GM21390 (cell line): ENCODE measurements around the gene MRC2.
"Not testable (repeated sequence)": the region's sequence is repeated elsewhere in the genome, so short reads cannot be mapped to it uniquely, and the experiment has no call there.

Experiments
- ATAC-seq: cut with Tn5 transposase; IDR thresholded peaks from one replicate; pipeline ENCODE4 v1.9.1; 2021; ENCODE audit not compliant: unreplicated experiment

MRC2 gene

DNA sequence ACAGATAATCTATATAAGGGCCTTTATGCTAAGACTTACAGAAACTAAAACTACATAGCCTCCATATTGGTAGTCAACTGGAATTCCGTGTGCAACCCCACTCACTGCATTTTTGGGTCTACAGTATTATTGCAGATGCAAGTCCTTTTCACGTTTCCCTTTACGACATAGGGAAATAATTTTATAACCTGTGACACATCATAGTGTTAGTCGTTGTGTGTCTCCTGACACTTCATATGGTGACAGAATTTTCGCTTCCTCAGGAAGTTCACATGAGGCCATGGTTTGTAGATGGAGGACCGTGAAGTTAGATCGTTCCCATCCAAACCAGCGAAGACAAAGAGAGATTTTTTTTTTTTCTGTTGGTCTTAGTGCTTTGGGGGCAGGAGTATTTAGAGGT lies 15.7 kb upstream of the MRC2 start:
- no peak for ATAC-seq

DNA sequence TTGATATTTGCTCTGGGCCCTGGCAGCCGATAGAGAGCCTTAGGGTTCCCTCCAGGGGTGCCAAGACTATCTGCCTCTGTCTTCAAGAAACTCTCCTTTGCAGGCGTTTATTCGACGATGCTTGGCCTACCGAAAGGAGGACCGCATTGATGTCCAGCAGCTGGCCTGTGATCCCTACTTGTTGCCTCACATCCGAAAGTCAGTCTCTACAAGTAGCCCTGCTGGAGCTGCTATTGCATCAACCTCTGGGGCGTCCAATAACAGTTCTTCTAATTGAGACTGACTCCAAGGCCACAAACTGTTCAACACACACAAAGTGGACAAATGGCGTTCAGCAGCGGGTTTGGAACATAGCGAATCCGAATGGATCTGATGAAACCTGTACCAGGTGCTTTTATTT lies 15.2 kb upstream of the MRC2 start:
- not testable (repeated sequence) for ATAC-seq

DNA sequence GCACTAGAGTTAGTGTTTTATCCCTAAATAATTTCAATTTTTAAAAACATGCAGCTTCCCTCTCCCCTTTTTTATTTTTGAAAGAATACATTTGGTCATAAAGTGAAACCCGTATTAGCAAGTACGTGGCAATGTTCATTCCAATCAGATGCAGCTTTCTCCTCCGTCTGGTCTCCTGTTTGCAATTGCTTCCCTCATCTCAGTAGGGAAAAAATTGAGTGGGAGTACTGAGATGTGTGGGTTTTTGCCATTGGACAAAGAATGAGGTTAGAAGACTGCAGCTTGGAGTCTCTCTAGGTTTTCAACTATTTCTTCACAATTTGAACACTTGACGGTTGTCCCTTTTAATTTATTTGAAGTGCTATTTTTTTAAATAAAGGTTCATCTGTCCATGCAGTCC lies 14.4 kb upstream of the MRC2 start:
- not testable (repeated sequence) for ATAC-seq

DNA sequence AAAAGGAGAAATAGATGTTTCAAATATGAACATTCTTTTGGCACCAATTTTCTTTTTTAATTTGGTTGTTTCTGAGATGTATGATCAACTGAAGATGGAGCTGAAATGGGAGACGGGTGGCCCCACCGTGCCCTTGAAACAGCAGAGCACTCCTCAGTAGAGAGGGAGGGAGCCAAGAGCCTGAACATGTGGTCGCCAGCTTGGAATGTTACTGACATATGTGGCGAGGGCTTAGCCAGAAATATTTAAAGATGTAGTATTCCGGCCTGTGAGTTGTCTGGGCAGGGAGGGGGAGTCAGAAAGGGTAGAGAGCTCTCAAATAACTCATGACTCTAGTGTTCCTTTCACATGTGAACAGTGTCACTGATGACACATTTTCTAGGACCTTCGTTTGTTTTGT lies 13.3 kb upstream of the MRC2 start:
- ATAC-seq = no peak

DNA sequence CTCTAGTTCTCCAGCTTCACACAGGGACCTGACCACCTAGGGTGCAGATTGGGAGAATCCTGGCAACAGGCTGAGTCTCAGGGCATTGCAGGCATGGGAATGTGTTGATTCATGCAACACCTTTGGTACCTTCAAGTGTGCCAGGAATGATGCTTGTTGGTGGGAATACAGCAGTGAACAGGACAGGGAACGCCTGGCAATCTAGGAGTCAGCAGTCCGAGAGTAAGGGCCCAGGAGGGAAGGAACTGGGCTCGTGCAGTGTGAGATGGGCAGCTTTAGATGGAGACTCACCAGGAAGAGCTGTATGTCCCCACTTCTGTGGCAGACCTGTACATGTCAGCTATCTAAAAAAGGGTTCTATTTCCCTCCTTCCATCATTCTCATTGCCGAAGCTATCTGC lies 12.0 kb upstream of the MRC2 start:
- no peak for ATAC-seq

DNA sequence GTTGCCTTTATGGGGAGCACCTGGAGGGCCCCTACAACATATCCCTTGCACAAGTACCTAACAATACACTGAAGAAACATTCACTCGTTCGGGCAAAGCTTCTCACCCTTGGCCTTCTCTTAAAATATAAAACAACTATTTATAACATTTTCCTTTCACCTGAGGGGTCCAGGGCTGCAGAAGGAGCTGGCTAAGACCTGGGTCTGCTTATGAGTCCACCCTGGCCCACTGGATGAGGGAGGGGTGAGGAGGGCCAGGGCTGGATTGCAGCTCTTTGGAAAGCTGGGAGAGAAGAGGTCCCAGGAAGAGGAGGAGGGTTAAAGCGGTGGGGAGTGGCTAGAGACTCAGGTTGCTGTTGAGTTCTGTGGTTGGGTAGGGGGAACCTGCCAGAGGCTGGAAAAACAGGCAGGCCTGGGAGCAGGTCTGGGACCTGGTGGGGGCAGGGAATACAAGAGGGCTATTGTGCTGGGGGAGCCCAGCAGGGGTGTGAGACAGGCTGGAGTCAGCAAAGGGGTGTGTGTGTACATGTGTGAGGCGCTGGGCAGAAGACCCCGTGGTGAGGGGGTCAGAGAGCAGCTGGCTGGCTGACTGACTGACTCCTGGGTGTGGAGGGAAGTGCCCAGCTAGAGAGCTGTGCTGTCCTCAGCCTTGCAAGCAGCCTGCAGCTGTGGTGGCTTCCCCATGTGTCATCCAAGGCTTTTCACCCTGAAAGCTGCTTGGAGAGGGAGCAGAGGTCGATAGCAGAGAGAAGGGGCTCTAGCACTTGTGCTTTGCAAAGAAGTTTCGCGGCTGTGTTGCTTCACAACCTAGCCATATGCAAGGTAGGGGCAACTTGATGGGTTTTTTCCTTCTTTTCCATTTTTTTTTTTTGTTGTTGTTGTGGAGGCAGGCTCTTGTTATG lies 10.2 kb upstream of the MRC2 start:
- no peak for ATAC-seq

DNA sequence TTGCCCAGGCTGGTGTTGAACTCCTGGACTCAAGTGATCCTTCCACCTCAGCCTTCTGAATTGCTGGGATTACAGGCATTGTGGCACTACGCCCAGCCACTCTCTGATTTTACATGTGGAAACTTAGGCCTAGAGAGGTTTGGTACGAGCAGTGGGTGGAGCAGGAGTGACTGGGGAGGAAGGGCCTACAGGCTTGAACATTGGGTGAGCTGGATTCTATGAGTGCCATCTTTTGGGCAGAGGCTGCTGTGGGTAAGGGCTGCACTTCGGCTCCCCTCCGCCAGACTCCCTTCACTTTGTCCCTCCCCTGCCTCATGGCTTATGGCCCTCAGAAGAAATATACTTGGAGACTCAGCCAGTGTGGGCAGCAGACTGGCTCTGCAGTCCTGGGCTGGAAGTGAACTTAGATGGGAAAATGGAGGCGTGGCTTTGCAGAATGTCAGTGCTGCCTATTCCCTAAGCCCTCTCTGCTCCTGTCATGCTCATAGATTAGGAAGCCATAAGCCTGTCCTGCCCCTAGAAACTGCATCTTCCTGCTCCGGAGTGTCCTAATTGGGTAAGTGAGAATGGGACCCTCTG lies 9.5 kb upstream of the MRC2 start:
- no peak for ATAC-seq

DNA sequence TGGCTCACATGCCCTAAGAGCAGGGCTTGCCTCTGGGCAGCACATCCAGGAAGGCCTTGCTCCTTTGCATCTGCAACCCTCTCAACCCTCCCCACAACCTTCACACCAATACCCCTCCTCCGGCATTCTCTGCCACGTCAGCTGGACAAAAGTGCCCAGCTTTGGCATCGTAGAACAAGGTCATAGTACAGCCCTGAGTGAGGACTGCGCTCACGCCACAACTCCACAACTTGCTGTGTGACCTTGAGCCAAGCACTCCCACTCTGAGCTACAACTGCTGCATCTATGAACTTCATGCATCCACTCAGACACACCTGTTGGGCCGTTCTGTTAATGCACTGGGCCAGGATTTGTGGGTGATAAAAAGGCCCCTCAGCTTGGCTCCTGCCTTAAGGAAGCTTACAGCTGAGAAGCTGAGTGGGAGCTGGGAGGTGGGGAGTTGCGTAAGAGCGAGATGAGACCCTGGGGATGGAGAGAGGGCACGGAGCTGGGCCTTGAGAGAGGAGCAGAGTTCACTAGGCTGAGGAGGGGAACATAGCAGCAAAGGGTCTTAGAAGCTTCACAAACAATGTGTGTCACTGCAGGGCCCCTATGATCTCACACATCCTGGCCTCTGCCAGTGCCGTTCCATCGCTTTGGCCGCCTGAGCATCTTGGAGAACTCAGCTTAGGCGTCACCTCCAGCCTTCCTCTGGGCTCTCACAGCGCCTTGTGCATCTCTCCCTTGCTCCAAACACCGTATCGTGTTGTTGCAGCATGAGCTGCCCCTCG lies 8.6 kb upstream of the MRC2 start:
- ATAC-seq = no peak

DNA sequence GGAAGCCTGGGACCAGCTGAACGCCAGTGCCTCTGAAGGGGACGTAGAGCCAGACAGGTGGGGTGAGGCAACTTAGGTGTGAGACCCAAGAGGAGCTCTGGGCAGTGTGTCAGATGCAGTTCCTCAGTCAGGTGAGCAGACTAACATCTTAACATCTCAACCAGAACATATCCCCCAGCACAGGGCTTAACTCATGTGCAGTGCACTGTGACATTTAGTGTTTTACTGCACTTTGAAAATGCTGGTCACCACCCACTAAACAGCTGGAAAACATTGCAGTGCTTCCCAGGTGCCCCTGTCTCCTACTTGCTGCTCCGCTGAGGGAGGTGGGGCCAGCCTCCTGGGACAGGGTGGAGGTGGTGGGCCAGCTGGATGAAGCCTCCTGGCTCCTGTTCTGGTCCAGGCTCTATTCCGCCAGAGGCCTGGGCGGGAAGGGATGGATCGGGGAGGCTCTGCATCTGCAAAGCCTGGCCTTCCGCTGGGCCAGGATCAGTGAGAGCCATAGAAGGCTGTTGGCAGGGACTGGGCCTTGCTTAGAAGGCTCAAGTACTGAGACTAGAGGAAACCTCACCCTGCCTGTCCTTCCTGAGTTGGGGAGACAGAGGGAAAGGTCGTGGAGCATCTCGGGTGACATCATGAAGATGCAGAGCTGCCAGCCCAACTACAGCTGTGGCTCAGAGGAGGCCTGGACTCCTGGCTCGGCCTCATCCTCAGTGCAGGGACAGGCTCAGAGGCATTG lies 7.9 kb upstream of the MRC2 start:
- no peak for ATAC-seq

DNA sequence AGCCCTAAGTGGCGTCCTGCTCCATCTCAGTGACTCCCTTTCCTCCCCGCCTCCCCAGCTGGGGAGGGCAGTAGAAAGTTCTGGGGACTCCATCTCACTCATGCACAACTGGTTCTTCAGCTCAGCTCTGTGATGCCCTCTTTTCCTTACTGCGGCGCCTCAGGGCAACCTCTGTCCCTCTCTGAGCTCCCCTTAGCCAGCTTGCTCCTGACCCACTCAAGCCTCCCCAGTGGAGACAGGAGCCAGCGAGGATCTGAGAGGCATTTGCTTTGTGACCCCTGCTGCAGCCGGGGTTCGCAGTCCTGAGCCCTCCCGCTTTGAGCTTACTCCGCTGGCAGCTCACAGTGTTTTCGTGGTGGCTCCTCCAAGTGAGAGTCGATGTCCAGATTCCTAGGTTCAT lies 6.2 kb upstream of the MRC2 start:
- ATAC-seq = no peak

DNA sequence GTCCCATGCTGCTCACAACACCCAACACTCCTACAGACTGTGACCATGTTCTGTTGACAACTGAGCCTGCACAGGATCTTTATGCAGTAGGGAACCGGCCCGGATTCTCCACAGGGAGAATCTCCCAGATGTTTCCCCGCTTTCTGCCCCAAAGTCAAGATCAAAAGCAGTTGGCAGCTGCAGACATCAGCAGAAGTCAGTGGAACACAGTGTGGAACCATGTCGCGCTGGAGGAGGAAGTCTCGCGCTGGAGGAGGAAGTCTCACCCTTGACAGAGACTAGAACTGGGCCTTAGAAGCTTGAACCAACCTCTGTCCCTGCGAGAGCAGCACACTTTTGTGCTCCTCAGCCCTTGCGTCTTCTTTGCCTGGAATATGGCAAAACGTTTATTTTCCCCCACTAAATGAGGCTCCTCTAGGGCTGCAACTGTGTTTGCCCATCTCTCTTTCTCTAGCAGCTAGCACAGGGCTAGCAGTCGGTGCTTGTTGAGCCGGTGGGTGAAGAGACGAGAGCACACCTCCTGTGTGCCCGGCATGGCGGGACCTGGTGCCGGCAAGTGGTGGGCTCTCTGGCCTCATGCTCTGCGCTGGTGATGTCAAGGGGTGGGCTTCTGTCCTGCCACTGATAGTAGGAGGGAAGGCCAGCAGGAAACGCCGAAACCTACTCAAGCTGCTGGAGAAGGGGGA lies 2.1 kb upstream of the MRC2 start:
- ATAC-seq = no peak

DNA sequence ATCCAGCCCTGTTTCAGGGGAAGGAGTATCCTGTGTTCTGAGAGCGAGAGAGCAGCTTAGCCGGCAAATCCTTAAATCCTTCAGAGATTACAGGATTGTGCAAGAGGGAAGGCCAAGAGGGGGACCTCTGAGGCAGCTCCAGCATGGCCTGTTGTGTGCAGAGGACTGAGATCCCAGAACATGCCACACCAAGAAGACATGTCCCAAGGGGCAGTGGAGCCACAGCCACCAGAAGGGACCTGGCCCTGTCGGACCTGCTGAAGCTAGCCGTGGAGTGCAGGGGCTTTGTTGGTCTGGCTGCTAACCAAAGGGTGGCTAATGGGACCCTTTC lies 1.6 kb upstream of the MRC2 start:
- ATAC-seq = no peak

DNA sequence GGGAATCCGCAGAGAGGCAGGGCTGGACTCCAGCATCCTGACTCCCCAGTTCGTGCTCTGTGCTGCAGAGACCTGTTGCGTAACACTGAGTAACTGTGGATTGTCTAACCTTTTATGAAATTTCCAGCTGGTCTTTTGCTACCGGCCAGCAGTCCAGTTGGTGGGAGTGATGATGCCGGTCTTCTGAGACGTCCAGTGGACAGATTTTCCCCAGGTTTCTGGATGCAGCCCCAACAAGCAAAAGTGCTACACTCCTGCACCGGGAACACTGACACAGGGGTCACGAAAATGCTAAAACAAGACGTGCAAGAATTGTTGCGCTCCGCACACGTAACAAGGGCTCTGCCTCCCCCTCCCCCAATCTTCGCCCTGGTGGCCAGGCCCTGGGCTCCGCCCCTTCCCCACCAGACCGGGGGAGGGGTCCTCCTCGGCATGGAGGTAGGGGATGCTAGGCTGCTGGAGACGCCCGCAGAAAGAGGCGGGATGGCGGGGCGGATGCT lies 701 bp upstream of the MRC2 start:
- no peak for ATAC-seq

DNA sequence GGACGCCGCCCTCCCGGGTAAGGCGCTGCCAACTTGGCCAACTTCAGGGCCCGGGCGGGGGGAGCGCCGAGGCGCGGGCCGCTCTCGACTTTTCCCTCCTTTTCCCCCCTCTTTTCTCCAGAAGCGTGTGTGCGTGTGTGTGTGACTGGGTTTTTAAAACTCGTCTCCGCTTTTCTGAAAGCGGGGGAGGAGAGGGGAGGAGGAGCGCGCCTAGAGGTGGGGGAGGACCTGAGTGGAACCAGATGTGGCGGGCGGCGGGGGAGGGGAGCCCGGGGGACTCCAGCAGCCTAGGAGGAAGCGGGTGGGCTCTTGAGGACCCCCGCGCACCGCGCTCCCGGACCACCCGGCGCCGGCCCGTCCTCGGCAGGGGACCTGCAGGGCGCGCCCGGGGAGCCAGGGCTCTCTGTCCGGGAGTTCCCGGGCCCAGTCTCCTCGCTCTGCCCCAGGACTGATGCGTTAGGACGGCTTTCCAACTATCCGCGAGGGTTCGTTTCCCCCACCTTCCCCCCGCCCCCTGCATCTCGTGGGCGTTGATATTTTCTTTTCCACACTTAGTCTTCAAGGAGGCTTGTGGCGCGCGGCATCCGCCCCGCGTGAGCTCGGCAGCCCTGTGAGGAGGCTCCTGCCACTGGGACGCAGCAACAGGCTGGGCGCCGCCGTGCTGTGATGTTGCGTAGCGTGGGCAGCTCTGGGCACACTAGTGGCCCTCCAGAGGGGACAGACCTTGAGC lies 599 bp downstream of the MRC2 start:
- peak; percentile 41 for ATAC-seq

DNA sequence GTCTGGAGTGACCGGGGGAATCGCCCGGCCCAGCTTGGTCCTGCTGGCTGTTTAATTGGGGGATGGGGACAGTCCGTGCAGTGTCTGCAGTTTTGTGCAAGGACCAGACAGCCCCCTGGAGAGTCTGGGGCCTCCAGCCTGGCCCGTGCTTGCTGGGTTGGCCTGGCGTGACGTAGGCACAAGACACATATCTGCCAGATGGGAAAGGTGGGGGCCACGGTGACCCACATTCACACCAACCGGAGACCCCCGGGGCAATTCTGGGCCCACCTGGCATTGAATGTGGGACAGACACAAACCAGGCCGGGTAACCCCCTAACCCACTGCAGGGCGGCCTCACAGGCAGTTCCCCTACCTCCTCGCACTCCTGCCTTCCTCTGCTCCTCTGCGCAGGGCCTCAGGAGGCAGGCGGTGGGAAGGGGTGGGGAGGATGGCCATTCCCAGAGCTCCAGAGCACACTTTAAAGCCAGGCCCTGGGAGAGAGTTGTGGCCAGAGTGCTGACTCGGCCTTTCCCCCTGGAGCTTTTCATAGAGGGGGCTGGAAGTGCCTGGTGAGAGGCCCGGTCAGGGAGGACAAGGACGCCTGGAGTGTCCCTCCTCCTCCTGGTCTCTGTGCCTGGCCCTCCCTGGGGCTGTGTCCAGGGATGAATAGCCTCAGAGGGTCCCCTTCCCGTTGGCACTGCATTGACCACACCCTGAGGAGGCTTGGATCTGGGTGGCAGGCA lies 1.5 kb downstream of the MRC2 start:
- ATAC-seq = no peak

DNA sequence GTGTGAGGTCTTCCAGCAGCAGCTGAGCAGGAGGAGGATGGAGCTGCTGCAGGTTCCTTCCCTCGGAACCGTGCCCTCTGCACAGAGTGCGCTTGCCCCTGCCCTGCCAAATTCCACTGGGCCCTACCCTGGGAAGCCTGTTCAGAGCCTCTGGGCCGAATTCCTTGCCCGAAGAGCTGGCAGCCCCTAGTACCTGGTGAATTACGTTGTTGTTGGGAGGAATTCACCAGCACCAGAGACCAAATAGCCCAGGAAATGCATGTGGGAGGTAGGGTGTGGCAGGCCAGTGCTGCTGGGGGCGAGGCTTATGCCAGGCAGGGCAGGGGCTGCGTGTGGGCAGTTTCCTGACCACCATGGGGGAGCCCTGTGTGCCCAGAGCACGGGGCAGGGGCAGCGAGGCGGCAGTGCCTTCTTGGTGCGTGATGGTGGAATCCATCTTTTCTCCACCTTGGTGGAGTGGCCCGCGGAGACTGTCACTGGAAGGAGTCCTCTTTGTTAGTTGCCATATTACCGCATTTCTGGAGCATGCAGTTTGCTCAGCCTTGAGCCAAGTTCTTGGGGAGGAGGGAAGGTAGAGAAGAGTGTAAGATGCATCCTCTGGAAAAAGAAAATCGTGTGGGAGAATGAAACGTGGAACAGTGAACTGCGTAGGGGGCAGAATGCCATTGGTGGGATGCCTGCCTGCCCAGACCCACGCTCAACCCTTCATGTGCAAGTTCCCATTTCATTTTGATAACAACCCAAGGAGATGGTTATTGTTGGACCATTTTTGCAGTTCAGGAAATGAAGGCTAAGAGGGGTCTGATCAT lies 2.3 kb downstream of the MRC2 start:
- no peak for ATAC-seq

DNA sequence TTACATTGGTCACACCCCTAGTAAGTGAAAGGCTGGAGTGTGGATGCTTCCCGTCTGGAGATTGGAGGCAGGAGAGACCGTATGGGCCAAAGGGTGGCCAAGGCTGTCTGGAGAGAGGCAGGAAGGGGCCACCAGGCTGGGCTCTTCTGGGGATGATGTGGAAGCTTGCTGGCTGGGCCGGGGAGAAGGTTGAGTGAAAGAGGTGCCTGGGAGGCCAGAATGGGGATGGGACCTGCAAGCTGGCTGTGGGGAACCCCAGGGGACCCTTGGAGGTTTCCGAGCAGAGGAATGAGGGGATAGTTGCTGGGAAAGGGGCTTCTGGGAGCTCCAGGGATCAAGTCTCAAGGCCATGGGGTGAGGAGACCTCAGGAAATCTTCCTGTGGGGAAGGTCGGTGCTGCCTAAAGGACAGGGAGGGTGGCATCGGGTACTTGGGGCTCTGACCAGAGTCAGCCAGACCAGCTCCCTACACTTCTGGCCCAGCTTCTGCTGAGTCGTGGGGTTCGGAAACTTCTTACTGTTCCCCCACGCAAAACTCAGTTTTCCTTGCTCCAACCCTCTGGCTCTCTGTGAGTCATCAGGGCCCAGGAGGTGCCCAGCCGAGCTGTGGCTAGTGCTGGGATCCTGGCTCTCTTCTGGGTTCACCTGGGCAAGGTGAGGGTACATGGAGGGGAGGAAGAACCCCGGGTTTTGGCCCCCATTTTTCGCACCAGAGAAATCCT lies 3.1 kb downstream of the MRC2 start:
- ATAC-seq = no peak
